PC-3 (cell line): Measurements from ENCODE around the gene PHAF1. TPM values are rescaled to one million over a fixed set of nuclear protein-coding genes. Genes with fewer than 3 reads are reported as not detected.

Source experiments
- ATAC-seq: fragments of 200-7000 bp; cut with Tn5 transposase; 2 replicates; pipeline ENCODE4 v1.9.1; 2020; ENCODE audit warnings: mild to moderate bottlenecking, moderate library complexity
- BruUV-seq: library from RNA; stranded (reverse); fragments of 400-500 nt; replicated peaks from 2 replicates; lab custom pipeline; 2021; lab: Mats Ljungman, UMichigan
- CTCF ChIA-PET: fragments of 300-600 bp; sonication (Branson Sonifier 250); formaldehyde crosslinking; loops from one replicate; lab custom pipeline; 2022; ENCODE audit warnings: antibody characterized with exemption; lab: Charles Lee
- POLR2A ChIA-PET: fragments of 300-600 bp; sonication (Branson Sonifier 250); formaldehyde crosslinking; loops from one replicate; lab custom pipeline; 2022; ENCODE audit warnings: antibody characterized with exemption; ENCODE audit not compliant: unreplicated experiment; lab: Charles Lee
- DNase-seq: peaks from one replicate; pipeline ENCODE4 v3.0.0-alpha.2; 2015
- H2AFZ ChIP-seq: fragments of 300-600 bp; sonication (generic); 2 replicates; pipeline ENCODE4 v1.6.0; 2016; ENCODE audit warnings: antibody characterized with exemption, low read length
- H3F3A ChIP-seq: fragments of 300-600 bp; sonication (generic); one replicate; pipeline ENCODE4 v1.6.0; 2017; ENCODE audit warnings: antibody characterized with exemption, low read length, control low read depth, mild to moderate bottlenecking; ENCODE audit not compliant: unreplicated experiment
- H3K27ac ChIP-seq: fragments of 300-600 bp; sonication (generic); 2 replicates; pipeline ENCODE4 v1.5.1; 2016; ENCODE audit warnings: mild to moderate bottlenecking, low read length
- H3K27me3 ChIP-seq: fragments of 300-600 bp; sonication (generic); 2 replicates; pipeline ENCODE4 v1.6.1; 2016; ENCODE audit warnings: low read length, mixed read lengths
- H3K36me3 ChIP-seq: fragments of 300-600 bp; sonication (generic); 2 replicates; pipeline ENCODE4 v1.6.1; 2016; ENCODE audit warnings: low read depth, mixed run types, low read length, mixed read lengths
- H3K4me1 ChIP-seq: fragments of 300-600 bp; sonication (generic); 2 replicates; pipeline ENCODE4 v1.5.1; 2016; ENCODE audit warnings: low read length; ENCODE audit not compliant: insufficient read depth
- H3K4me2 ChIP-seq: fragments of 300-600 bp; sonication (generic); 2 replicates; pipeline ENCODE4 v1.6.0; 2016; ENCODE audit warnings: low read length
- H3K4me3 ChIP-seq: fragments of 300-600 bp; sonication (generic); 2 replicates; pipeline ENCODE4 v1.5.1; 2016; ENCODE audit warnings: mild to moderate bottlenecking, low read length, mixed read lengths
- H3K79me2 ChIP-seq: fragments of 300-600 bp; sonication (generic); 2 replicates; pipeline ENCODE4 v1.6.1; 2017; ENCODE audit warnings: low read length, mixed read lengths
- H3K9ac ChIP-seq: fragments of 300-600 bp; sonication (generic); 2 replicates; pipeline ENCODE4 v1.6.0; 2016; ENCODE audit warnings: mild to moderate bottlenecking, low read length
- H3K9me2 ChIP-seq: fragments of 300-600 bp; sonication (generic); replicated peaks from 2 replicates; pipeline ENCODE4 v1.6.1; 2016; ENCODE audit warnings: mixed run types, low read length, mixed read lengths
- H3K9me3 ChIP-seq: fragments of 300-600 bp; sonication (generic); 2 replicates; pipeline ENCODE4 v1.6.1; 2016; ENCODE audit warnings: low read length, mixed read lengths
- H4K20me1 ChIP-seq: fragments of 300-600 bp; sonication (generic); 2 replicates; pipeline ENCODE4 v1.6.1; 2016; ENCODE audit warnings: low read length, mixed read lengths
- EZH2 ChIP-seq: fragments of 300-600 bp; sonication (generic); IDR thresholded peaks from one replicate; pipeline ENCODE4 v1.6.1; 2017; ENCODE audit warnings: antibody characterized with exemption, mild to moderate bottlenecking, low read length; ENCODE audit not compliant: unreplicated experiment
- EZH2phosphoT487 ChIP-seq: fragments of 300-600 bp; sonication (generic); IDR thresholded peaks from 2 replicates; pipeline ENCODE4 v1.6.1; 2018; ENCODE audit warnings: mild to moderate bottlenecking, antibody characterized with exemption, low read length, borderline replicate concordance
- intact Hi-C: fragments of 100-400 bp; cut with micrococcal nuclease; formaldehyde crosslinking; loops from 2 replicates; pipeline ENCODE4 v1.9.0; 2023
- total RNA-seq: library from RNA; depleted of rRNA; stranded (reverse); fragments of >200 nt; gene quantifications from 2 replicates; pipeline ENCODE4 v1.2.3, GENCODE V29; 2014
- TF ChIP-seq, protein P1 (sequence below): fragments of 300-600 bp; sonication (generic); conservative IDR thresholded peaks from 2 replicates; pipeline ENCODE4 v1.5.1; 2017; ENCODE audit warnings: antibody characterized with exemption, low read depth, mild to moderate bottlenecking, low read length

PHAF1 gene
- total RNA-seq, 1 experiment from 2014 or later: 18.8 TPM

DNA sequence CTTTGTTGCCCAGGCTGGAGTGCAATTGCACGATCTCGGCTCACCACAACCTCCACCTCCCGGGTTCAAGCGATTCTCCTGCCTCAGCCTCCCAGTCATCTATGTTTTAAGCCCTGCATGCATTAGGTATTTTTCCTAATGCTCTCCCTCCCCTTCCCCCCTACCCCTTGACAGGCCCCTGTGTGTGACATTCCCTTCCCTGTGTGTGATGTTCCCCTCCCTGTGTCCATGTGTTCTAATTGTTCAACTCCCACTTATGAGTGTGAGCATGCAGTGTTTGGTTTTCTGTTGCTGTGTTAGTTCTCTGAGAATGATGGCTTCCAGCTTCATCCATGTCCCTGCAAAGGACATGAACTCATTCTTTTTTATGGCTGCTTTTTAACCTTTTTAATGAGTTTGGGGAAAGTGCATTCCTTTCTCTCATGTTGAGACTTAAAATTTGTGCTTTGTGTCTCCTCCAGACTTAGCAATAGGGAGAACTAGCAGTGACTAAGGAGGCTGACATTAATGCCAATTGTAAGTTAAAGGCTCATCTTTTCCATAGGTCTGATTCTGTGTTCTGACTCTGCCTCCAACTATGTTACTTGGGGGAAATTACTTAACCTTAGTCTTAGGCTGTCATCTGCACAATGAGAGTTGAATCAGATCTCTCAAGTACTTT is 17.7 kb upstream of the PHAF1 start:
- no peak for DNase-seq
- Histone ChIP-seq H4K20me1 (no peaks in the 10 kb centered on the region), H2AFZ (no peak overlapping the region), H3K9ac (no peak overlapping the region), H3K36me3 (no peaks in the 10 kb centered on the region), H3K4me2 (no peak overlapping the region), H3F3A (no peaks in the 10 kb centered on the region), H3K27ac (no peak overlapping the region), H3K9me2 (no peaks in the 10 kb centered on the region), H3K4me3 (no peak overlapping the region), H3K79me2 (no peaks in the 10 kb centered on the region), H3K4me1 (no peaks in the 10 kb centered on the region), H3K27me3 (no peaks in the 10 kb centered on the region), H3K9me3 (no peaks in the 10 kb centered on the region)
- ATAC-seq: no peak
- TF ChIP-seq EZH2 (no peak), EZH2phosphoT487 (no peak)
- TF ChIP-seq, protein P1, sequence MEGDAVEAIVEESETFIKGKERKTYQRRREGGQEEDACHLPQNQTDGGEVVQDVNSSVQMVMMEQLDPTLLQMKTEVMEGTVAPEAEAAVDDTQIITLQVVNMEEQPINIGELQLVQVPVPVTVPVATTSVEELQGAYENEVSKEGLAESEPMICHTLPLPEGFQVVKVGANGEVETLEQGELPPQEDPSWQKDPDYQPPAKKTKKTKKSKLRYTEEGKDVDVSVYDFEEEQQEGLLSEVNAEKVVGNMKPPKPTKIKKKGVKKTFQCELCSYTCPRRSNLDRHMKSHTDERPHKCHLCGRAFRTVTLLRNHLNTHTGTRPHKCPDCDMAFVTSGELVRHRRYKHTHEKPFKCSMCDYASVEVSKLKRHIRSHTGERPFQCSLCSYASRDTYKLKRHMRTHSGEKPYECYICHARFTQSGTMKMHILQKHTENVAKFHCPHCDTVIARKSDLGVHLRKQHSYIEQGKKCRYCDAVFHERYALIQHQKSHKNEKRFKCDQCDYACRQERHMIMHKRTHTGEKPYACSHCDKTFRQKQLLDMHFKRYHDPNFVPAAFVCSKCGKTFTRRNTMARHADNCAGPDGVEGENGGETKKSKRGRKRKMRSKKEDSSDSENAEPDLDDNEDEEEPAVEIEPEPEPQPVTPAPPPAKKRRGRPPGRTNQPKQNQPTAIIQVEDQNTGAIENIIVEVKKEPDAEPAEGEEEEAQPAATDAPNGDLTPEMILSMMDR: no peak
- POLR2A ChIA-PET: no interaction called here
- CTCF ChIA-PET: interaction anchor here (0.7 kb wide), 1 partner anchor 114 kb away, joined by 3 read pairs; no protein-coding TSS in a partner anchor
- no TSS peak for BruUV-seq
- intact Hi-C loops: loop anchor here (5.0 kb wide), 1 partner anchor 50 kb away; no protein-coding TSS in a partner anchor

DNA sequence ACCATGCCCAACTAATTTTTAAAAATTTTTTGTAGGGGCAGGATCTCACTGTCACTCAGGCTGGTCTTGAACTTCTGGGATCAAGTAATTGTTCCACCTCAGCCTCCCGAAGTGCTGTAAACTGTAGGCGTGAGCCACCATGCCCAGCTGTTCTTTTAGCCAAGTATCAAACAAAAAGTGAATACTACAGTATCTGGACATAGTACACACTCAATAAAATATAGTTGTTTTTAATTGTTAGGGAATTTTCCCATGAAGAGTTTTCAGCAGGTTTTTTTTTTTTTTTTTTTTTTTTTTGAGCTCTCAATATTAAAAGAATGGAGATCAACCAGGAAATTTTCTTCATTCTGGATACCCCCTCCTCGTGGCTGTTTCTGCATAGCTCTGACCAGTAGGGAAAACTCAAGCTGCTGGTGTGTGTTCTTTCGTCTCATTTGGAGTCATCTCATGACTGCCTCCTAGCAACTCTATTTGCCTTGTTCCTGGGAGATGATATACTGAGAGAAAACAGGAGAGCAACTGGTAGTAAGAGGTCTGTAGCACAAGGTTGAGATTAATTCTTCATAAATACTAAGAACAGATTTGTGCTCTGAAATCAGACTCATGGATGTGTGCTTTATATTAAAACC is 16.5 kb upstream of the PHAF1 start:
- H2AFZ ChIP-seq: no peak overlapping the region
- no peaks in the 10 kb centered on the region for H3K4me1 ChIP-seq
- intact Hi-C loops: loop anchor here (5.0 kb wide), 1 partner anchor 51 kb away; no protein-coding TSS in a partner anchor
- ChIA-PET POLR2A (no interaction called here), CTCF (no interaction called here)
- H3K4me3 ChIP-seq: no peak overlapping the region
- no TSS peak for BruUV-seq
- H4K20me1 ChIP-seq: no peaks in the 10 kb centered on the region
- H3K36me3 ChIP-seq: no peaks in the 10 kb centered on the region
- H3K27ac ChIP-seq: no peak overlapping the region
- no peaks in the 10 kb centered on the region for H3K79me2 ChIP-seq
- H3K4me2 ChIP-seq: no peak overlapping the region
- no peak for DNase-seq
- no peaks in the 10 kb centered on the region for H3K9me2 ChIP-seq
- H3F3A ChIP-seq: no peaks in the 10 kb centered on the region
- no peak for ATAC-seq
- no peak overlapping the region for H3K9ac ChIP-seq
- TF ChIP-seq EZH2phosphoT487: no peak
- no peak for TF ChIP-seq EZH2
- TF ChIP-seq, protein P1: no peak
- H3K9me3 ChIP-seq: no peaks in the 10 kb centered on the region
- H3K27me3 ChIP-seq: no peaks in the 10 kb centered on the region

GRCh38 chr16:67098599-67098998 is 11.1 kb upstream of the PHAF1 start:
- Histone ChIP-seq H3K9me3 (no peaks in the 10 kb centered on the region), H3K27me3 (no peaks in the 10 kb centered on the region), H3K4me3 (no peak overlapping the region), H3K4me1 (no peaks in the 10 kb centered on the region), H3K9ac (no peak overlapping the region), H3K9me2 (no peaks in the 10 kb centered on the region), H4K20me1 (no peaks in the 10 kb centered on the region), H2AFZ (no peak overlapping the region), H3K4me2 (no peak overlapping the region), H3F3A (no peaks in the 10 kb centered on the region), H3K27ac (no peak overlapping the region), H3K79me2 (no peaks in the 10 kb centered on the region), H3K36me3 (peaks cover 6% of the 10 kb centered on the region; the same call in 1 of the 2 replicates)
- no TSS peak for BruUV-seq
- TF ChIP-seq EZH2: no peak
- TF ChIP-seq EZH2phosphoT487: no peak
- TF ChIP-seq, protein P1: no peak
- DNase-seq (no peak), ATAC-seq (no peak)
- intact Hi-C loops: no loop called here
- ChIA-PET CTCF (no interaction called here), POLR2A (no interaction called here)
